Stimulated activated CD4-positive, alpha-beta T cell treated with anti-CD3 and anti-CD28 coated beads, Interleukin-1b, Interleukin-23, amount 100 ng/mL, for 24 hours (primary cell): ENCODE data around the gene TP53I13.

Experiments
- DNase-seq, 4 experiments: peaks; one replicate each; pipeline ENCODE4 v3.0.0-alpha.2; 2020; ENCODE audit warnings: low read depth in 4 of 4, low spot score in 1 of 4

The TP53I13 gene

DNA sequence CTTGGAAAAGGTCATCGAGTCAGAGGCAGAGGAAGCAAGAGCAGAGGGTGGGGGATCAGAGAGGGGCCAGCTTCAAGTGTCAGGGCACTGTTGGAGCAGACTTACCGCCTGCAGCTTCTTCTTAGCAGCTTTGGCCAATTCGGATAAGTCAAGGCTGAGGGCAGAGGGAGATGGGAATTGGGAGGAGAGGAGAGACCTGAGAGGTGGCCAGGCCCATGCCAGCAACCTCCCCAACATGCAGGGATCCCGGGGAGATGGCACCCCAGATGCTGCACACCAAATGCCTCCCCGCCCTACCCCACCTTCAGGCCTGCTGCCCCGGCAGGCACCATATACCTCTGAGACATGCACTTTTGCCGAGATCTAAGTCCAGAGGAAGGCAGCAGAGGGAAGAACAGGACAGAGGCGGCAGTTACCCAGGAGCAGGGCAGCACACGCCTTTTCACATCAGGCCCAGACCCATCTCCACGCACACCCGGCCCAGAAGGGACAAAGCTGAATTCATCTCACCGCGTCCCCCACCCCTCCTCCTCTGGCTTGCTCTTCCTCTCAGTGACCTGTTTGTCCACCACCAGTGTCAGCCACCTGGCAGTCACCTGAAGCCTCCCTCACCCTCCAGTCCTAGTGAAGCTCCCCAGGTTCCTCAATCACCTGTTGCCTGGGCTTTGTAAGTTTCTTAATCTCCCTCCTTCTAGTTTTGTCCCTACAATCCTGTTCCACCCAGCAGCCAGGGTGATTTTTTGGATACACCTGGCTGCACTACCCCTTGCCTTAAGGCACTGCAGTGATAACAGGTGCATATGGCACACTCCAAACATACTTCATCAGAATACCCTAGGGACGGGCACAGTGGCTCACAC is 10.4 kb downstream of the TP53I13 start:
- DNase-seq = no peak

- DNase-seq = peak; percentile 75 to 89 (median 82)
Observed at GRCh38 chr17:29579866-29580771, 11.6 kb downstream of the TP53I13 start.

- DNase-seq = no peak
Observed at GRCh38 chr17:29581583-29582253, 13.2 kb downstream of the TP53I13 start.

DNA sequence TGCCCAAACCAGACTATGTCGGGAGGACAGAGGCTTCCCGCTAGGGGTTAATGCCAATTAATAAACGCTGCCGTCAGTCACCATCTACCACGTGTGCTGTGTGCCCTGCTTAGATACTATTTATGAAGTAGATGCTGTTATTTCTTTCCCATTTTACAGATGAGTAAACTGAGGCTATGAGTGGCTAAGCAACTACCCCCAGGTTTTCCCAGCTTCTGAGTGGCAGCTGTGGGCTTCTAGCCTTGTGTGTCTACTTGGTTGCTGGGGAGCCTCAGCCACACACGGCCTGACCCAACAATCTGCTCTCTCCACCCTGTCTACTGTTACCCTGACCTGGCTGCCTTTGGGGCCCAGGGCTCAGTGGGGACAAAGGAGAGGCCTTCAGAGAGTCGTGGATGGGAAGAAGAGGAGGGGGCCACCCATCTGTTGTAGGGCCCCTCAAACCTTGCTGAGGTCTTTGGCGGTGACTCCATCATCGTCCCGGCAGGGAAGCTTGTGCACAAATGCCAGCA is 13.8 kb downstream of the TP53I13 start:
- DNase-seq = no peak

DNA sequence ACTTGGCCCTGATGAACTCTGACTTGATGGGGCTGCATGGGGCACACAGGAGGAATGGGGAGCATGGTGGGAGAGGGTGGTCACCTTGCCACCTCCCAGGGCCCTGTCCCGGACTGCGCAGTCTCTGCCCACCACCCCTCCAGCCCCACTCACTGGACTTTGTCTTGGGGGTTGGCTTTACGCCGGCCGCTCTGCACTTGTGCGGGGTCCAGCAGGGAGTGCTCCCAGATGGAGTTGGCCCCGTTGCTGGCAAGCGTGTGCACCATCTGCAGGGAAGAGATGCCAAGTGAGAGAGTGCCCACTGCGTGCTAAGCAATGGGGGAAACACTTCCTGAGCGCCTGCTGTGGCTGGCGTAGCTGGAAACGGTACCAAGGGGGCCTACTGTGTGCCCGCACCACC is 14.3 kb downstream of the TP53I13 start:
- no peak for DNase-seq

- no peak for DNase-seq
Observed at GRCh38 chr17:29583324-29584248, 15.1 kb downstream of the TP53I13 start.

DNA sequence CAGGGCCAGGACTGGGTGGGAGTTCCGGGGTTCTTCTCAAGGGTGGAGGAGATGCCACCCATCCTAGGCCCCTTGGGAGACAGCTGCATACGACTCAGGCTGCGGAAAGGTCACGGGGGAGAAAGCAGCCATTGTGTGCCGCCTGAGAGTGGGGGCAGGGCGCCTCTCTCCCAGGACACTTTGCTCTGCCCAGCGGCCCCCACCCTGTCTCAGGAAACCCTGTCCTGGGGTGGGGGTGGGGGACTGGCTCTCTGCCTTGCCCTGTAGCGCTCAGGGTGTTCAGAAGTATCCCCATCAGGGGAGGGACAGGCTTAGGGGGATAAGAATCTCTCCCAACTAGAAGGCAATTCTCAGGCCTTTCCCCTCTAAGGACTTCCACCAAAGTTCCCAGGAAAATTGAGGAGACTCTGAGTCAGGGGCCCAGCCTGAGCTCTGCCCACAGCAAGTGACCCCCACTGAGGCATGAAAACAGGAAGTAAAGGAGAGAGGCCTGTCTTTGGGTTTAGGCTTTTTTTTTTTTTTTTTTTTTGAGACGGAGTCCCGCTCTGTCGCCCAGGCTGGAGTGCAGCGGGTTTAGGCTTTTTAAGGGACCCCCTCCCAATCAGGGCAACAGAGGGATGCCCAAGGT is 16.1 kb downstream of the TP53I13 start:
- DNase-seq = no peak

DNA sequence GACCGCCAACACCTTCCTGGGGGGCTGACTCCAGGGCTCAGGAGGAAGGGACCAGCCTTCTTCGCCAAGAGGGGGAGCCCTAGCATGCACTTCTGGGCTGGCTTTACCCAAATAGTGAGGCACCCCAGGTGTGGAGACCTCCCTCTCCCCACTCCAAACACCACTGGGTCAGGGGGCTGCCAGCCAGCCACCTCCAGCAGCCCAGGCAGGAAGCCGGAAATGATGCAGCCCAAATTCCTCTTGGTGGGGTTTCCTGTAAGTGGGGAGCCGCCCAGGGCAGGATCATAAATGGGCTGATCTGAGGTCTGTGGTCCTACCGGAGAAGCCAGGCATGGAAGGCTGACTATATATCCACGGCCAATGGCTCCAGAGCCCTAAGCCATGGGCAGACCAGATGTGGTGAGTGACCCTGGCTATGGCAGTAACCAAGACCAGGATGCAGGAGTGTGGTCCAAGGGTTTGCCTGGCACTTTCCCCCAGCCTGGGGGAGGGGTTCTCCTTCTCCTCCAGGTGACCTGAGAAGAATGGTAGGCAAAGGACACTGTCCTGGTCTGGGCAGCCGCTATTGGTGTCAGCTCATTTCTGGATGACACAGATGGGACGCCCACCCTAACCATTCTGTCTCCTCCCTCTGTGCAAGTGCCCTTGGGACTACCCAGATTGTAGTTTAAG is 16.7 kb downstream of the TP53I13 start:
- no peak for DNase-seq

DNA sequence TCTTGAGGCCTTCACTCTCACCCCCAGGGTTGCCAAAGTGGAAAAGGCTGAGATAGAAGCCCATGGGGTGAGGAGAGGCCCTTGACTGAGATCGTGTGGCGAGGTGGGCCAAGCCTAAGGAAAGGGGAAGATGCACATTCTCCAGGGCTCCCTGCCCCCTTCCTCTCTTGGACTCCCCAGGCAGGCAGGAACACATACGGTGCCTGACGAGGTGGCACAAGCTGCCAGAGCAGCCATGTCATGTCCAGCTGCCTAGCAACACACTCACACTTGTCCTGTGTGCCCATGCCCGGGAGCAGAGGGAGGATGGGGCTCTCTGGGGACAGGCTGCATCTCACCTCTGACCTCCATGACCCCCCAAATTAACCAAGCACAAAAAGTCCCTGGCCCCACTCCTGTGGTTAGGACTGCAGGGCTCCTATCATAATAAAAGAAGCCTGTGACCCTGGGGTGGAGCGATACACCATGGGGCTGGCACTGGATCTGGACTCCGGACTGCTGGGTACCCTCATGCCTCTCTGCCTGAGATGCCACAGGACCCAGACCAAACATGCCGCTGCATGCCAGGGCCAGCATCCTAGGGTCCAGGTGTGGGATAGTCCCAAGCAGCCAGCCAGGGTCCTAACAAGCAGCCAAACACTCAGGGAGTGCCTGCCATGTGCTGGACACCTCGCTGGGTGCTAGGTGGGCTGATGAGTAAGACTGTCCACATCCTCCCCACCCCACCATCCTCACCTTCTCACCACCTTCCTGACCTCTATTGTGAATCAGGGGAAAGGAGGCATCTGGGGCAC is 18.4 kb downstream of the TP53I13 start:
- DNase-seq = no peak

DNA sequence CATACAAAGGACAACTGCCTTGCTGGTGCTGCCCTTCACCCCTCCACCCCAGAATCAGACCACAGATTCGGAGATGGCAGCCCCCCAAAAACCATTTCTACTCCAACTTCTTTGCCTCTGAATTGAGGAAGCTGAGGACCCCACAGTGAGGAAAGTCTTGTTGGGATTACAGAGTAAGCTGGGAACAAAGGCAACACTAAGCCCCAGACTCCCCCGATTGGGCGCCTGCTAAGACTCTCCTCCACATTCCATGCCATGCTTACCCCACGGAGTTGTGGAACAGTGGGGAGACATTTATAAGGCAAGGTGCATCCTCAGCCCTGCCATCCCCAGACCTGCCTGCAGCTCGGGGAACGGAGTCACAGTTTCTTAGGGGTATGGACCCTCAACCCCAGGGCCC is 19.1 kb downstream of the TP53I13 start:
- DNase-seq = no peak

DNA sequence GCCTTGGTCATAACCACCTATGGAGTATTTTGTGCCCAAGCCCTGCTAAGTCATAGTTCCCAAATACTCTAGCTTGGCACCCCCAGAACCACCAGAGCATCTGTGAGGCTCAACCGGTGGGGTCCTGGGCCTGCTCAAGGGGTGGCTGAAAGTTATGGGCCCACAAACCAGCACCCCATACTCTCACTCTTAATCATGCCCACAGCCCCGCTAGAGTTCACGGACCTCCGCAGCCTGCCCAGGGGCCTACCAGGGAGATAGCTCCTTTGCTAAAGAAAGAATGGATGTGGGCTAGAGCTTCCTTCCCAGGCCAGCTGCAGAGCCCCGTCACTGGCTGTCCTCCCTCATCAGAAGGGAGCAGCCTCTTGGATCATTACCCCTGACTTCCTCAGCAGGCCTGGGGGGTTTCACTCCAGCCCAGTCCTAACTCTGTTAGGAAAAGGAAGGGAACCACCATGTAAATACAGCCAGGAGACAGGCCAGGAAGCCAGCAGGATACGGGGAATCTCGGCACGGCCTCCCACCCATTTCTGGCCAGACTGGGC is 19.6 kb downstream of the TP53I13 start:
- DNase-seq = no peak

DNA sequence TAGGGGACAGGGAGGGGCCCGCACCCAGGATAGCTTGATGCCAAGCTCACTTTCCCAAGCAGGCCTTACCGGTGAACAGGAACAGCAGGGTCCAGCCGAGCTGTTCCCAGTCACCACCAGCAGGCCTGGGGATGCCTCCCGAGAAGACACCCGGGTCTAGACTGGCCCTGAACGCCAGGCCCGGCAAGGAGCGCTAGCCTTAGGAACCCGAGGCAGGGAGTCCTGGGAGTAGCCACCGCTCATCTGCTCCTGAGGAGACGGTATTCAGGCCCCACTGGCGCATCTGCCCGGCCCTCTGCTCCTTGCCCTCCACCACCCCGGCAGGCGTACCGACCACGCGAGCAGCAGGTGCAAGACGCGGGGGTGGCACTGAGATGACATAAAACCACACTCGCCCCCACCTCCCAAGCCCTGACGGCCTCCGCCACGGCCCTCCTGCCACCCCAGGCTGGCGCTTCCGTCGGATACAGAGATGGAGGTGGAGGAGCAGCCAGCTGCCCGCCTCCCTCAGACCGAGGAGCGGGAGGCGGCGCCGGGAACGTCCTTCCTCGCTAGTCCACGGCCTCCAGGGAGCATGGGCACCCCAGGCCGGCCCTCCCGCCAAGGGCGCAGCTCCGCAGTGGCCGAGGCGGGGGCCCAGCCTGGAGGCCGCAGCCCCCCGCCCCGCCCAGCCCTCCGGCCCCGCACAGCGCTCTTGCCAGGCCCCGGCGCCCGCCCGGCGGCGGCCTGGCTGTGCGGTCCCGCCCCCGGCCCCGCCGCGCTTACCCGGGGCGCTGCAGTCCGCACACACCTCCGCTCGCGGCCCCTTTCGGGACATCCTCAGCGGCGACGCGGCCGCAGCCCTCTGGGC is 20.3 kb downstream of the TP53I13 start:
- DNase-seq = no peak

DNA sequence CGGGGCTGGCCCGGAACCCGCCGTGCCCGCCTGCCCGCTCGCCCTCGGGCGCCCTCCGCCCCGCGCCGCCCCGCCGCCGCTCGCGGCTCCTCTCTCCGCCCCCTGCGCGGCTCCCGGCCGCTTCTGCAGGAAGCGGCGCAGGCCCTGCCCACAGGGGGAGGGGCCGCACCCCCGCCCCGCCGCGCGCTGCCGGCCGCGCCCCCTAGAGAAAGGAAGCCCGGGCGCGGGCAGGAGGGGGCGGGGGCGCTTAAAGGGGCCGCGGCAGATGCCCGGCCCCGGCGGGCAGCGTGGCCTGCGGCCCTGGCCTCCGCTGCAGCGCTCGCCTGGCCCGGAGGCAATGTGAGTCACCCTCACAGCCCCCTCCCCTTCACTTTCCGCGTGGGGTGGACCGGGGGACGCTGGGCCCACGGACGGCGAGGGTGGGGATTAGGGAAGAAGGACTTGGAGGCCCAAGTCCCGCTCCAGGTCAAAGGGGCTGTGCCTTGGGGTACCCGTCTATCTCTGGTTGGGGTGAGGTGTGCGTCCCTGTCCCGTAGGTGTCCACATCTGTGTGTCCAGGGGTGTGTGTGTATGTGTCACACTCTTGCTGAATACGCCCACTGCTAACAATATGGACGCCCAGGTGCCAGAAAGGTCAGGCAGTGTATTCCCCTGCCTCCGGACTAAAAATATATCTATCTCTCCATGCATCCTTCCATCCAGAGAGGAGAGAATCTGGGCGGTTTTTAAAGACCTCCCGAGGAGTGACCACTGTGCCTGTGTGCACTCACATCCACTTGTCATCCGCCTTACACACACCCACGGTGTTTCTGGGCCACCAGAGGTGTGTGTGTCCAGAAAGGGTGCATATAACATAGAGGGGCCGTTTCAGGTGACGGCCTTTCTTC is 21.3 kb downstream of the TP53I13 start, which contains the start of gene GIT1:
TSS of gene GIT1 (minus strand) at position 125 of the 887 bp plus-strand sequence. CDS start 270 bp downstream, outside the sequence.
- peak in 3 of 4 experiments; percentile 72 to 83 (median 74) for DNase-seq

DNA sequence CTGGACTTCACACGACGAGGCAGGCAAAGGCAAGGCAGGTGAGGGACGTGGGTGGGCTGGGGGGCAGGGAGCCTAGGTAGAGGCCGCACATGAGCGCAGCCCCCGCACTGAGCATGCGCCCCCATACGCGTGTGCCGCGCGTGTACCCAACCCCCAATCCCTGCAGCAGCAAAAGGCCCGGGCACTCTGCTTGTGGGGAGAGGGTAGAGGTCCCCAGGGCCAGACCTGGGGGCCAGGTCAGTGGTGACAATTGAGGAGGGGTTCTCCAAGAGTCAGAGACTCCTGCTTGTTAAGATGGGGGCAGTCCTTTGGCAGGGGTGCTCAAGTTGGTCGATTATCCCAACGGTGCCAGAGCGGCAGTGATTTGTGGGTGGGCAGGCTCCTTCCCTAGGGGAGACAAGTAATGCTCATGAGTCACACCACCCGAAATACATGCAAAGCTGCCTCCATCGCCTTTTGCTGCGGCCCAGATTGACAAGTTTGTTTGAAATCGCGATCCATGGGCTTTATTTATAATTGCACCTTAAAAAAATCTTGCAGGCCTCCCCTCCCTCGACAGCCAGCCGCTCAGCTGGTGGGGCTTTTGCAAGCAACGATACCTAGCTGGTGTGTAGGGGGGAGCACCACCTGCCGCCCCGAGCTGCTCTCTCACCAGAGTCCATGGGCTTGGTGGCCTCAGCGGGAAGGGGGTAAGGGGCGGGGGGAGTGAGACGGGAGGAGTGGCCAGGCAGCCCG is 22.1 kb downstream of the TP53I13 start:
- DNase-seq = no peak

DNA sequence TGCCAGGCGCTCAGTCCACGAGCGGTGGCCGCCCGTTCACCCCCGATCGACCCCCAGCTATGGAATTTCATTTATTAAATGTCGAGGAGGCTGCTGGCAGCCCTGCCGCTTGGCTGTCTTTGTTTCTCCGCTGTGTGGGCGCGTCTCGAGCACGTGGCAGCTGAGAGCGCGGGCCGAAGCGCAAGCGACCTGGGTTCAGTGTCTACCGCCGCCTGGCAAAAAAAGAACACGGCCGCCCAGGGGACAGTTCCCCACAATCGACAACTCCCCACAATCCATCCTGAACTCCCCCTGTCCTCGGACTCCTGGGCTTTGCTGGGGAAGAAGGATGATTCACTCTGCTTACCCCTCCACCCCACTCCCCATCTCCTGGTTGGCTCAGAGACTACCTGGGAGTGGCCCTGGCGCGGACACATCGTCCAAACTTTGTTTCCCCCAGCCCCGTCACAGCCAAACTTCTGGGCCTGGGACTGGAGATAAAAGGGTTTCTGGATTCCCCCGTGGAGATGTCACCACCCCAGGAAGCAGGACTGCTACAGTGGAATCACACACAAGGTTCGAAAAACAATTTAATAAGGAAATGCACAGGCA is 22.7 kb downstream of the TP53I13 start:
- DNase-seq = no peak
